ENCODE measurements around the gene RNF183. TPM values are rescaled to one million over a fixed set of nuclear protein-coding genes. Genes with fewer than 3 reads are reported as not detected.

RNF183 gene
- total and polyA plus RNA-seq, 9 of the 15 experiments (the other 6 are each of a cell fraction or from before 2014, with no cell fraction given), result 0.04 to 2.0 (median 0.16) TPM; not detected in 5

DNA sequence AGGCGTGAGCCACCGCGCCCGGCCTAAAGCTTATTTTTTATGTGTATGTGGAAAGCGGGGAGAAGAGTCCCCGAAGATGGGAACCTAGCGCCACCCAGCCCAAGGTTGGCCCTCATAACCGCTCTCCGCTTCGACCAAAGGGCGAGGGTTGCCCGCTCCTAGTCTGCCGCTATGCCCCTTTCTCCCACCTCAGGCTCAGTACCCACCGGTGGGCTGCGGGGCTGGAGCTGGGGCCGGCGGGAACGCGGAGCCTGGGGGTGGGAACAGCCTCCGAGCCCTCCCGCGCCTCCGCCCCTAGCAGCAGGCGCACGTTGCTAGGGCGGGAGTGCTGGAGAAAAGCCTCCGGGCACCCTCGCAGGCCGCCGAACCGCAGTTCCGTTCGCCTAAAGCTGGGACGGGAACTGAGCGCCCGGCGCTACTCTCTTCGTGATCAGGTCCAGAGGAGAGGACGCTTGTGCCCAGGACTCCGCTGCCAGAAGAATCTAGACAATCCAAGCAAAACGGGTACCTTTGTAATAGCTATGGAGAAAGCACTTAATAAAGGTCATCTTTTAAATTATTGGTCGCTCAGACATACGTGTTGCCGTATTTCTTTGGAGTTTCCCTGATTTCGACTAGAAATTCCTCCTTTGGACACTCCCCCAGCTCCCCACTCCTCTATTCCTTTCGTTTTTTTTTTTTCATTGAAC, 37.0 kb upstream of the RNF183 start, which contains the start of gene WDR31 (continued):
- TF ChIP-seq SPI1 (IDR thresholded peaks at IDR 0.05; ENCODE audit: borderline replicate concordance, low read depth, low read length), result 0 out of 2 replicates have a peak, but pooled peaks have one; percentile 42
- no peak for TF ChIP-seq MEIS2 (IDR thresholded peaks at IDR 0.05; ENCODE audit: partially characterized antibody)
- TF ChIP-seq ZNF76 (CRISPR knock-in tag; IDR thresholded peaks at IDR 0.05; ENCODE audit: borderline replicate concordance), result no peak
- TF ChIP-seq, protein P1, sequence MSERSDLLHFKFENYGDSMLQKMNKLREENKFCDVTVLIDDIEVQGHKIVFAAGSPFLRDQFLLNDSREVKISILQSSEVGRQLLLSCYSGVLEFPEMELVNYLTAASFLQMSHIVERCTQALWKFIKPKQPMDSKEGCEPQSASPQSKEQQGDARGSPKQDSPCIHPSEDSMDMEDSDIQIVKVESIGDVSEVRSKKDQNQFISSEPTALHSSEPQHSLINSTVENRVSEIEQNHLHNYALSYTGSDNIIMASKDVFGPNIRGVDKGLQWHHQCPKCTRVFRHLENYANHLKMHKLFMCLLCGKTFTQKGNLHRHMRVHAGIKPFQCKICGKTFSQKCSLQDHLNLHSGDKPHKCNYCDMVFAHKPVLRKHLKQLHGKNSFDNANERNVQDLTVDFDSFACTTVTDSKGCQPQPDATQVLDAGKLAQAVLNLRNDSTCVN (CRISPR knock-in tag; IDR thresholded peaks at IDR 0.05), result no peak
- peak; percentile 49; the same call in 1 of the 2 replicates for TF ChIP-seq NR2C2 (CRISPR knock-in tag; IDR thresholded peaks at IDR 0.05)
- TF ChIP-seq NR2C2 (tag; IDR thresholded peaks at IDR 0.05), result peak; percentile 62
- TF ChIP-seq MCM5 (IDR thresholded peaks at IDR 0.05; ENCODE audit: low read depth), result no peak
- TF ChIP-seq ZNF239 (CRISPR knock-in tag; IDR thresholded peaks at IDR 0.05), result peak; percentile 28; the same call in 1 of the 2 replicates
- 0 out of 2 replicates have a peak, but pooled peaks have one; percentile 44 for TF ChIP-seq GTF2F1 (IDR thresholded peaks at IDR 0.05; ENCODE audit: low read depth, low read length)
- no peak for TF ChIP-seq HNRNPLL (IDR thresholded peaks at IDR 0.05; ENCODE audit: low read depth, low read length, poor library complexity, severe bottlenecking)
- TF ChIP-seq, protein P2, sequence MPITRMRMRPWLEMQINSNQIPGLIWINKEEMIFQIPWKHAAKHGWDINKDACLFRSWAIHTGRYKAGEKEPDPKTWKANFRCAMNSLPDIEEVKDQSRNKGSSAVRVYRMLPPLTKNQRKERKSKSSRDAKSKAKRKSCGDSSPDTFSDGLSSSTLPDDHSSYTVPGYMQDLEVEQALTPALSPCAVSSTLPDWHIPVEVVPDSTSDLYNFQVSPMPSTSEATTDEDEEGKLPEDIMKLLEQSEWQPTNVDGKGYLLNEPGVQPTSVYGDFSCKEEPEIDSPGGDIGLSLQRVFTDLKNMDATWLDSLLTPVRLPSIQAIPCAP (CRISPR knock-in tag; IDR thresholded peaks at IDR 0.05; ENCODE audit: borderline replicate concordance), result no peak
- no peak for TF ChIP-seq NR2C1 (IDR thresholded peaks at IDR 0.05)
- 0 out of 2 replicates have a peak, but pooled peaks have one; percentile 42 for TF ChIP-seq NR2C1 (tag; IDR thresholded peaks at IDR 0.05)
- TF ChIP-seq NR1H2 (CRISPR knock-in tag; IDR thresholded peaks at IDR 0.05), result peak; percentile 85; the same call in 1 of the 2 replicates
- TF ChIP-seq FOS (IDR thresholded peaks at IDR 0.05; ENCODE audit: extremely low read depth, insufficient read length), result no peak
- TF ChIP-seq PYGO2 (tag; IDR thresholded peaks at IDR 0.05), result no peak
- peak; percentile 96 for TF ChIP-seq PHF8 (IDR thresholded peaks at IDR 0.05; ENCODE audit: borderline replicate concordance, low read length)
- no peak for TF ChIP-seq MCM3 (IDR thresholded peaks at IDR 0.05)
- 0 out of 2 replicates have a peak, but pooled peaks have one; percentile 42 for TF ChIP-seq SREBF1 (IDR thresholded peaks at IDR 0.05; ENCODE audit: borderline replicate concordance, low read depth, low read length)
- TF ChIP-seq TEAD4 (IDR thresholded peaks at IDR 0.05; ENCODE audit: low read length), result peak; percentile 32; the same call in 1 of the 2 replicates
- no peak for TF ChIP-seq TEAD4 (CRISPR knock-in tag; IDR thresholded peaks at IDR 0.05; ENCODE audit: borderline replicate concordance)
- TF ChIP-seq NFE2 (IDR thresholded peaks at IDR 0.05; ENCODE audit: low read depth), result peak; percentile 38; the same call in 1 of the 2 replicates
- no peak for TF ChIP-seq ZNF644 (tag; IDR thresholded peaks at IDR 0.05; ENCODE audit: low read depth)
- no peak for TF ChIP-seq ATF4 (CRISPR knock-in tag; IDR thresholded peaks at IDR 0.05)
- no peak for TF ChIP-seq ZNF41 (CRISPR knock-in tag; conservative IDR thresholded peaks at IDR 0.05)
- TF ChIP-seq ZNF143 (CRISPR knock-in tag; IDR thresholded peaks at IDR 0.05), result no peak
- TF ChIP-seq MTF1 (CRISPR knock-in tag; IDR thresholded peaks at IDR 0.05; ENCODE audit: borderline replicate concordance), result no peak
- TF ChIP-seq POLR2AphosphoS2 (IDR thresholded peaks at IDR 0.05; ENCODE audit: low read length), result no peak
- TF ChIP-seq KLF1 (tag; IDR thresholded peaks at IDR 0.05), result no peak
